ENCODE data around the gene COTL1. TPM values are rescaled to one million over a fixed set of nuclear protein-coding genes. Genes with fewer than 3 reads are reported as not detected.

Gene COTL1
- total and polyA plus RNA-seq, 9 of the 15 experiments (the other 6 are each of a cell fraction or from before 2014, with no cell fraction given), result 27.7 to 185 (median 72.5) TPM

DNA sequence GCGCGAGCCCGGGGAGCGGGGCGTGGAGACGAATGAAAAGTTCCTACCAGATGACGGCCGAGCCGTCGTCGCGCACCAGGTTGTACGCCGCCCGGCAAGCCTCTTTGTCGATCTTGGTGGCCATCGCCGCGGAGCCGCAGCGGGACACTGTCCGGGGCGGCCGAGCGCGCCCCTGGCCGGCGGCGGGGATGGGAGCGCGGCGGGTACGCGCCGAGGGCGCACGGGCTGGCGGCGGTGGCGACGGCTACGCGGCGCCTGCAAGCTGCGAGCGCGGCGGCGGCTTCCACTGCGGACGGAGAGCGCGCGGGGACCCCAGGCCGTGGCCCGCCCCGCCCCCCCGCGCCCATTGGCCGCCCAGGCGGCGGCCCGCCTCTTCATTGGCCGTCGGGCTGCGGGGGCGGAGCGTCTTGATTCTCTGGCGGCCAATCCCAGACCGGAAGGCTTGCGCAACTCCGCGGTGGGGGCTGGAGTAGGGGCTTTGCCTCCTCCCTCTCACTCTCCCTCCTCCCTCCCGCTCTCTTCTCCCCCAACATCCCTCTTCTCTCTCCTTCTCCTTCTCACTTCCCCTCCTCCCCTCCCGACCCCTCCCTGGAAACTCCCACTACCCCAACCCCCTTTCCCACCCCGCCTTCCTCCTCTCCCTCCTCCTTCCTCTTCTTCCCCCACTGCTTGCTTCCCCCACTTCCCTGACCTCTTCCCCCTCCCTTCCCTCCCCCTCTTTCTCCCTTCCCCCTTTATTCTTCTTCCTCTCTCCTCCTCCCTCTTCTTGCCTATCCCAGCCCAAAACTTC, at the start of gene COTL1 (continued):
- TF ChIP-seq KDM1A (IDR thresholded peaks at IDR 0.05) (no peak), EGR1 (conservative IDR thresholded peaks at IDR 0.05) (peak; percentile 83), ZZZ3 (IDR thresholded peaks at IDR 0.05) (no peak), NUFIP1 (IDR thresholded peaks at IDR 0.05; ENCODE audit: partially characterized antibody) (no peak), THRAP3 (IDR thresholded peaks at IDR 0.05; ENCODE audit: borderline replicate concordance) (no peak), CTBP1 (IDR thresholded peaks at IDR 0.05; ENCODE audit: borderline replicate concordance) (peak; percentile 57; the same call in 1 of the 2 replicates), PTBP1 (IDR thresholded peaks at IDR 0.05; ENCODE audit: low read depth, low read length) (no peak), JUNB (CRISPR knock-in tag; conservative IDR thresholded peaks at IDR 0.05) (no peak), KHSRP (IDR thresholded peaks at IDR 0.05) (no peak), SRSF3 (IDR thresholded peaks at IDR 0.05; ENCODE audit: insufficient read depth, low read length) (no peak), PRPF4 (IDR thresholded peaks at IDR 0.05; ENCODE audit: insufficient read depth, low read depth, low read length, poor library complexity, severe bottlenecking) (no peak), SRSF7 (optimal IDR thresholded peaks at IDR 0.05; ENCODE audit: low read depth, low read length) (no peak), NFIC (IDR thresholded peaks at IDR 0.05) (no peak), SP1 (CRISPR knock-in tag; IDR thresholded peaks at IDR 0.05) (peak; percentile 81), RFX7 (CRISPR knock-in tag; IDR thresholded peaks at IDR 0.05) (no peak), PHTF2 (CRISPR knock-in tag; IDR thresholded peaks at IDR 0.05) (no peak), HMG20B (CRISPR knock-in tag; IDR thresholded peaks at IDR 0.05) (no peak), EHMT2 (IDR thresholded peaks at IDR 0.05) (no peak), NCOR1 (IDR thresholded peaks at IDR 0.05) (no peak), CBFB (CRISPR knock-in tag; IDR thresholded peaks at IDR 0.05) (no peak), ZBTB8A (IDR thresholded peaks at IDR 0.05; ENCODE audit: partially characterized antibody) (no peak), RNF2 (IDR thresholded peaks at IDR 0.05) (no peak), CREBBP (IDR thresholded peaks at IDR 0.05; ENCODE audit: low read depth, low read length) (no peak)
- TF ChIP-seq, protein P1, sequence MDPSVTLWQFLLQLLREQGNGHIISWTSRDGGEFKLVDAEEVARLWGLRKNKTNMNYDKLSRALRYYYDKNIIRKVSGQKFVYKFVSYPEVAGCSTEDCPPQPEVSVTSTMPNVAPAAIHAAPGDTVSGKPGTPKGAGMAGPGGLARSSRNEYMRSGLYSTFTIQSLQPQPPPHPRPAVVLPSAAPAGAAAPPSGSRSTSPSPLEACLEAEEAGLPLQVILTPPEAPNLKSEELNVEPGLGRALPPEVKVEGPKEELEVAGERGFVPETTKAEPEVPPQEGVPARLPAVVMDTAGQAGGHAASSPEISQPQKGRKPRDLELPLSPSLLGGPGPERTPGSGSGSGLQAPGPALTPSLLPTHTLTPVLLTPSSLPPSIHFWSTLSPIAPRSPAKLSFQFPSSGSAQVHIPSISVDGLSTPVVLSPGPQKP (CRISPR knock-in tag; IDR thresholded peaks at IDR 0.05), result no peak
- TF ChIP-seq, protein P2, sequence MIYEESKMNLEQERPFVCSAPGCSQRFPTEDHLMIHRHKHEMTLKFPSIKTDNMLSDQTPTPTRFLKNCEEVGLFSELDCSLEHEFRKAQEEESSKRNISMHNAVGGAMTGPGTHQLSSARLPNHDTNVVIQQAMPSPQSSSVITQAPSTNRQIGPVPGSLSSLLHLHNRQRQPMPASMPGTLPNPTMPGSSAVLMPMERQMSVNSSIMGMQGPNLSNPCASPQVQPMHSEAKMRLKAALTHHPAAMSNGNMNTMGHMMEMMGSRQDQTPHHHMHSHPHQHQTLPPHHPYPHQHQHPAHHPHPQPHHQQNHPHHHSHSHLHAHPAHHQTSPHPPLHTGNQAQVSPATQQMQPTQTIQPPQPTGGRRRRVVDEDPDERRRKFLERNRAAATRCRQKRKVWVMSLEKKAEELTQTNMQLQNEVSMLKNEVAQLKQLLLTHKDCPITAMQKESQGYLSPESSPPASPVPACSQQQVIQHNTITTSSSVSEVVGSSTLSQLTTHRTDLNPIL (CRISPR knock-in tag; IDR thresholded peaks at IDR 0.05), result no peak
- TF ChIP-seq, protein P3, sequence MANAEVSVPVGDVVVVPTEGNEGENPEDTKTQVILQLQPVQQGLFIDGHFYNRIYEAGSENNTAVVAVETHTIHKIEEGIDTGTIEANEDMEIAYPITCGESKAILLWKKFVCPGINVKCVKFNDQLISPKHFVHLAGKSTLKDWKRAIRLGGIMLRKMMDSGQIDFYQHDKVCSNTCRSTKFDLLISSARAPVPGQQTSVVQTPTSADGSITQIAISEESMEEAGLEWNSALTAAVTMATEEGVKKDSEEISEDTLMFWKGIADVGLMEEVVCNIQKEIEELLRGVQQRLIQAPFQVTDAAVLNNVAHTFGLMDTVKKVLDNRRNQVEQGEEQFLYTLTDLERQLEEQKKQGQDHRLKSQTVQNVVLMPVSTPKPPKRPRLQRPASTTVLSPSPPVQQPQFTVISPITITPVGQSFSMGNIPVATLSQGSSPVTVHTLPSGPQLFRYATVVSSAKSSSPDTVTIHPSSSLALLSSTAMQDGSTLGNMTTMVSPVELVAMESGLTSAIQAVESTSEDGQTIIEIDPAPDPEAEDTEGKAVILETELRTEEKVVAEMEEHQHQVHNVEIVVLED (CRISPR knock-in tag; IDR thresholded peaks at IDR 0.05), result 0 out of 2 replicates have a peak, but pooled peaks have one; percentile 11
- TF ChIP-seq, protein P4, sequence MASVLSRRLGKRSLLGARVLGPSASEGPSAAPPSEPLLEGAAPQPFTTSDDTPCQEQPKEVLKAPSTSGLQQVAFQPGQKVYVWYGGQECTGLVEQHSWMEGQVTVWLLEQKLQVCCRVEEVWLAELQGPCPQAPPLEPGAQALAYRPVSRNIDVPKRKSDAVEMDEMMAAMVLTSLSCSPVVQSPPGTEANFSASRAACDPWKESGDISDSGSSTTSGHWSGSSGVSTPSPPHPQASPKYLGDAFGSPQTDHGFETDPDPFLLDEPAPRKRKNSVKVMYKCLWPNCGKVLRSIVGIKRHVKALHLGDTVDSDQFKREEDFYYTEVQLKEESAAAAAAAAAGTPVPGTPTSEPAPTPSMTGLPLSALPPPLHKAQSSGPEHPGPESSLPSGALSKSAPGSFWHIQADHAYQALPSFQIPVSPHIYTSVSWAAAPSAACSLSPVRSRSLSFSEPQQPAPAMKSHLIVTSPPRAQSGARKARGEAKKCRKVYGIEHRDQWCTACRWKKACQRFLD (CRISPR knock-in tag; IDR thresholded peaks at IDR 0.05), result peak; percentile 66; the same call in 1 of the 2 replicates

Measured in K562 (cell line).